Mesothelial cell of epicardium (in vitro differentiated cells): ENCODE results near the gene STOX1. TPM values are rescaled to one million over a fixed set of nuclear protein-coding genes. Genes with fewer than 3 reads are reported as not detected.
"Not testable (repeated sequence)": the region's sequence is repeated elsewhere in the genome, so short reads cannot be mapped to it uniquely, and the experiment has no call there.

Experiments
- DNase-seq, 2 experiments: peaks; one replicate each; pipeline ENCODE4 v3.0.0; 2021; ENCODE audit warnings: low spot score in 2 of 2; ENCODE audit not compliant: unreplicated experiment in 2 of 2
- H3K27ac Mint-ChIP-seq: 2 replicates; pipeline ENCODE4 v1.8.0; 2021; ENCODE audit warnings: mixed read lengths
- H3K27me3 Mint-ChIP-seq: 2 replicates; pipeline ENCODE4 v1.8.0; 2021; ENCODE audit warnings: low read depth, mixed read lengths
- H3K36me3 Mint-ChIP-seq: 2 replicates; pipeline ENCODE4 v1.8.0; 2021; ENCODE audit warnings: mixed read lengths
- H3K4me1 Mint-ChIP-seq: 2 replicates; pipeline ENCODE4 v1.8.0; 2021; ENCODE audit warnings: mixed read lengths
- H3K4me3 Mint-ChIP-seq: 2 replicates; pipeline ENCODE4 v1.8.0; 2021; ENCODE audit warnings: mild to moderate bottlenecking, moderate library complexity, mixed read lengths
- H3K9me3 Mint-ChIP-seq: 2 replicates; pipeline ENCODE4 v1.8.0; 2021; ENCODE audit warnings: mixed read lengths
- CTCF ChIP-seq: fragments of 200-600 bp; sonication (generic); IDR thresholded peaks from one replicate; pipeline ENCODE4 v1.5.0; 2021; ENCODE audit warnings: antibody characterized with exemption; ENCODE audit not compliant: unreplicated experiment
- total RNA-seq: library from RNA; stranded (reverse); gene quantifications from 3 replicates; pipeline ENCODE4 v1.2.1, GENCODE V29; 2021

STOX1 gene
- total RNA-seq, 1 donor from 2014 or later, result 2.5 TPM

GRCh38 chr10:68828833-68829232 lies 1.5 kb downstream of the STOX1 start:
- no peak for TF ChIP-seq CTCF
- Mint-ChIP-seq H3K27me3 (peaks cover 2% of the 10 kb centered on the region), H3K4me1 (no peaks in the 10 kb centered on the region)

DNA sequence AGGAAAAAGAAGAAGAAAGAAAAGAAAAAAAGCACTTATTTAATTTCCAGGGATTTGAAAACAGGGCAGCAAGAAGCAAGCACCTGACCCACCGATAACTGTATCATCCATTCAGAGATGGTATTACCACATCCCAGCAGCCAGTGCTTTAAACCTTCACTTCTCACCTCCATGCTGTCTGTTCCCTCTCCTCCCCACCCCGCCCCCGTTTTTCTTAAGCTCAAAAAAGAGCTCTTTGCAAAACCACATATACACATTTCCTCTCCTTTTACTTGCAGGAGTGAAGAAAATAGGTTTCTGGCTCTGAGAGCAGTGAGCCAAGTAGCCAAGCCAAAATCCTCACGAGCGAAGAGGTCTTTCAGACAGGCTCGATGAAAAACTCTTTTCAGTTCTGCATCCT lies 2.2 kb downstream of the STOX1 start:
- H3K27ac Mint-ChIP-seq, result no peak overlapping the region
- no peak for DNase-seq
- H3K27me3 Mint-ChIP-seq, result peaks cover 2% of the 10 kb centered on the region
- no peaks in the 10 kb centered on the region for H3K9me3 Mint-ChIP-seq
- no peaks in the 10 kb centered on the region for H3K36me3 Mint-ChIP-seq
- no peak for TF ChIP-seq CTCF
- H3K4me3 Mint-ChIP-seq, result no peak overlapping the region
- no peaks in the 10 kb centered on the region for H3K4me1 Mint-ChIP-seq

More at GRCh38 chr10:68828833-68829232, 1.5 kb downstream of the STOX1 start:
- Mint-ChIP-seq H3K9me3 (no peaks in the 10 kb centered on the region), H3K36me3 (no peaks in the 10 kb centered on the region), H3K4me3 (peak overlapping the region; percentile 52), H3K27ac (no peak overlapping the region)
- no peak for DNase-seq

GRCh38 chr10:68829952-68830351 lies 2.6 kb downstream of the STOX1 start:
- H3K27ac Mint-ChIP-seq, result no peak overlapping the region
- no peak for DNase-seq
- H3K27me3 Mint-ChIP-seq, result peaks cover 2% of the 10 kb centered on the region
- no peak overlapping the region for H3K4me3 Mint-ChIP-seq
- no peaks in the 10 kb centered on the region for H3K36me3 Mint-ChIP-seq
- H3K4me1 Mint-ChIP-seq, result no peaks in the 10 kb centered on the region
- TF ChIP-seq CTCF, result no peak
- H3K9me3 Mint-ChIP-seq, result no peaks in the 10 kb centered on the region

DNA sequence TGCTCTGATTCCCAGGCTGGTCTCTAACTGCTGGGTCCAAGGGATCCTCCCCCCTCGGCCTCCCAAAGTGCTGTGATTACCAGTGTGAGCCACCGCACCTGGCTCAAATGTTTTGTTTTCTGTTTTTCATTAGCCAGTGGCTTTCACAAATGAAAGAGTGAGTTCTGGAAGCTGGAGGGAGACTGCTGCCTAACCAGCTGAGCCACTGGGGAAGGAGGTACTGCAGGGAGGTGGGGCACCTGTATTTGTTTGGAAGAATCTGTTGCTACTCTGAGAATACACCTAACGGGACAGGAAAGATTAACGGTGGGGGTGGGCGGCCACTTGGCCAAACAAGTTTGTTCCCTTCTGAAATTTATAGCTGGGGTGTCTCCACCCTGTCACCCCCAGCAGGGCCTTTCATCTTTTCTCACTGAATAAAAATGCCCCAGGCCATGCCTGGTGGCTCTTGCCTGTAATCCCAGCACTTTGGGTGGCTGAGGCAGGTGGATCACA lies 4.7 kb downstream of the STOX1 start:
- H3K4me1 Mint-ChIP-seq, result no peaks in the 10 kb centered on the region
- DNase-seq, result no peak
- no peaks in the 10 kb centered on the region for H3K9me3 Mint-ChIP-seq
- H3K27me3 Mint-ChIP-seq, result no peaks in the 10 kb centered on the region
- H3K4me3 Mint-ChIP-seq, result no peak overlapping the region
- H3K27ac Mint-ChIP-seq, result no peak overlapping the region
- H3K36me3 Mint-ChIP-seq, result no peaks in the 10 kb centered on the region
- no peak for TF ChIP-seq CTCF

GRCh38 chr10:68832601-68833000 lies 5.3 kb downstream of the STOX1 start:
- H3K27ac Mint-ChIP-seq, result no peak overlapping the region
- H3K9me3 Mint-ChIP-seq, result no peaks in the 10 kb centered on the region
- no peak for DNase-seq
- H3K4me1 Mint-ChIP-seq, result no peaks in the 10 kb centered on the region
- no peak overlapping the region for H3K4me3 Mint-ChIP-seq
- no peaks in the 10 kb centered on the region for H3K27me3 Mint-ChIP-seq
- TF ChIP-seq CTCF, result no peak
- no peaks in the 10 kb centered on the region for H3K36me3 Mint-ChIP-seq

DNA sequence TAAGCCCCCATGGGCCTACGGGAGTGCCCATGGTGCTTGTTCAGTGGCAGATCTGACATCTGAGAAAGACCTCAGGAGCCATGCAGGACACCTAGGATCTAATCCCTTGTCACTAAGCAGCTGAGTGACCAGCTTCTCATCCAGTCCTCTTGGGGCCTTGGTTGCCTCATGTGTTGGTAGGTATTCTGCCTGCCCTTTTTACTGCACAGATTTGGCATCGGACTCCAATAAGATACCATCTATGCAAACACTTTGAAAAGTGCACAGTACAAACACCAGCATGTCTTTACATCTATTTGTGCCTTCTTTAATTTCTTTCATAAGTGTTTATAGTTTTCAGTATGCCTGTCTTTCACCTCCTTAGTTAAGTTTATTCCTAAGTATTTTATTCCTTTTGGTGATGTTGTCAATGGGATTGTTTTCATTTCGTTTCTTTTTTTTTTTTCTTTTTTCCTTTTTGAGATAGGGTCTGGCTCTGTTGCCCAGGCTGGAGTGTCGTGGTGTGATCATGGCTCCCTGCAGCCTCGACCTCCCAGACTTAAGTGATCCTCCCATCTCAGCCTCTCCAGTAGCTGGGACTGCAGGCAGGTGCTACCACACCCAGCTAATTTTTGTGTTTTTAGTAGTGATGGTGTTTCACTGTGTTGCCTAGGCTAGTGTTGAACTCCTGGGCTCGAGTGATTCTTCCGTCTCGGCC lies 10.4 kb downstream of the STOX1 start:
- Mint-ChIP-seq H3K27me3 (no peaks in the 10 kb centered on the region), H3K4me3 (no peak overlapping the region), H3K27ac (no peak overlapping the region), H3K9me3 (no peaks in the 10 kb centered on the region), H3K4me1 (no peaks in the 10 kb centered on the region), H3K36me3 (no peaks in the 10 kb centered on the region)
- DNase-seq, result no peak
- TF ChIP-seq CTCF, result no peak

DNA sequence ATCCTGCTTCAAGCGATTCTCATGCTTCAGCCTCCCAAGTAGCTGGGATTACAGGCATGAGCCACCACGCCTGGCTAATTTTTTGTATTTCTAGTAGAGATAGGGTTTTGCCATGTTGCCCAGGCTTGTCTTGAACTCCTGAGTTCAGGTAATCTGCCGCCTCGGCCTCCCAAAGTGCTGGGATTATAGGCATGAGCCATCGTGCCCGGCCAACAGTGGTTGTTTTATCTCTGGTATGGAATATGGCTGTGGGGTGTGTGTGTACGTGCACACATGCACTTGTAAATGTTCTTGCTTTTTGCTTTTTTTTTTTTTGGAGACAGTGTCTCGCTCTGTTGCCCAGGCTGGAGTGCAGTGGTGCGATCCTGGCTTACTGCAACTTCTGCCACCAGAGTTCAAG lies 13.3 kb downstream of the STOX1 start:
- H3K4me3 Mint-ChIP-seq, H3K36me3 Mint-ChIP-seq, H3K9me3 Mint-ChIP-seq, H3K27ac Mint-ChIP-seq, DNase-seq, H3K27me3 Mint-ChIP-seq, H3K4me1 Mint-ChIP-seq: not testable (repeated sequence)
